HAP-1 (cell line): ENCODE measurements around the gene CD300LG.

Source experiments
- DNase-seq, 2 experiments: peaks; one replicate each; pipeline ENCODE4 v3.0.0-alpha.2; 2016 to 2020; ENCODE audit warnings: low spot score in 2 of 2
- H3K27me3 ChIP-seq: fragments of 250-450 bp; sonication (Bioruptor Pico); 2 replicates; pipeline ENCODE4 v1.5.1; 2020; ENCODE audit warnings: low read depth, mild to moderate bottlenecking, moderate library complexity
- H3K36me3 ChIP-seq: fragments of 250-450 bp; sonication (Bioruptor Pico); replicated peaks from 2 replicates; pipeline ENCODE4 v1.5.1; 2020; ENCODE audit warnings: mild to moderate bottlenecking
- H3K4me1 ChIP-seq: fragments of 250-450 bp; sonication (Bioruptor Pico); 2 replicates; pipeline ENCODE4 v1.5.1; 2020; ENCODE audit warnings: mild to moderate bottlenecking
- H3K4me3 ChIP-seq: fragments of 250-450 bp; sonication (Bioruptor Pico); 2 replicates; pipeline ENCODE4 v1.5.1; 2020; ENCODE audit warnings: mild to moderate bottlenecking, moderate library complexity
- H3K9me3 ChIP-seq: fragments of 250-450 bp; sonication (Bioruptor Pico); 2 replicates; pipeline ENCODE4 v1.5.1; 2020; ENCODE audit warnings: mild to moderate bottlenecking, moderate library complexity
- in situ Hi-C: fragments of 300-500 bp; cut with MboI; formaldehyde crosslinking; loops from 3 replicates; pipeline ENCODE4 v1.14.3; 2020; ENCODE audit warnings: low sequenced_read_pairs, inconsistent platforms, mixed read lengths

The CD300LG gene

DNA sequence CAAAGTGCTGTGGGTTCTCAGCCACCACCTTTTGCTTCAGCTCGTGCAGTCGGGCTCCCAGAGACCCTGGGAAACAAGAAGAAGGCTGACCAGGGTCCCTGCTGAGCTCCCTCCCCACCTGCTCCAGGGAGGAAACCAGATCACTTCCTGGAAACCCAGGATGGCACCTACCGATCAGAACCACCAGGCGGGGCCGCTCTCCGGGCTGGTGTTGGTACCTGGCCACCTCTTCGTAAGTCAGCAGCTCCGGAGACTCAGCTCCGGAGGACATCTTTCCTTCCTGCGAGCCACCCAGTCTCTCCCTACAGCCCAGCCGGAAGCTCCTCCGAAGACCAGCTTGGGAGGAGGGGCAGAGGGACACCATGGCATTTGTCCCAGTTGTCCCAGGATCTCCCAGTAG is 33.0 kb upstream of the CD300LG start:
- Histone ChIP-seq H3K4me3 (no peak overlapping the region), H3K36me3 (peaks cover 15% of the 10 kb centered on the region), H3K27me3 (no peaks in the 10 kb centered on the region), H3K4me1 (no peaks in the 10 kb centered on the region), H3K9me3 (no peaks in the 10 kb centered on the region)
- in situ Hi-C loops: no loop called here
- DNase-seq: no peak

DNA sequence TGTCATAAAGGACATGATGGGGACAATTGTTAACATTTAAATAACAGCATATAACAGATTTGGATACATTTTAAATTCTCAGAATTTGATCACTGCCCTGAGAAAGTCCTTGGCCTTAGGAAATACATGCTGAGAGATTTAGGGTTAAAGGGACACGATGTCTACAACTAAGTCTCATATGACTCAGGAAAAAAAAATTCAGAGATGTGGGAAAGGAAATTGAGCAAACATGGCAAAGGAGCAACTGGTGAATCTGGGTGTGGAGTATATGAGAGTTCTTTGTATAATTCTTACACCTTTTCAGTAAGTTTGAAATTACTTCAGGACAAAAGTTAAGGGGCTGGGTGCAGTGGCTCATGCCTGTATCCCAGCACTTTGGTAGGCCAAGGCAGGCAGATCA is 32.3 kb upstream of the CD300LG start:
- no peak for DNase-seq
- in situ Hi-C loops: no loop called here
- Histone ChIP-seq H3K9me3 (no peaks in the 10 kb centered on the region), H3K4me3 (no peak overlapping the region), H3K27me3 (no peaks in the 10 kb centered on the region), H3K36me3 (peaks cover 12% of the 10 kb centered on the region), H3K4me1 (no peaks in the 10 kb centered on the region)

DNA sequence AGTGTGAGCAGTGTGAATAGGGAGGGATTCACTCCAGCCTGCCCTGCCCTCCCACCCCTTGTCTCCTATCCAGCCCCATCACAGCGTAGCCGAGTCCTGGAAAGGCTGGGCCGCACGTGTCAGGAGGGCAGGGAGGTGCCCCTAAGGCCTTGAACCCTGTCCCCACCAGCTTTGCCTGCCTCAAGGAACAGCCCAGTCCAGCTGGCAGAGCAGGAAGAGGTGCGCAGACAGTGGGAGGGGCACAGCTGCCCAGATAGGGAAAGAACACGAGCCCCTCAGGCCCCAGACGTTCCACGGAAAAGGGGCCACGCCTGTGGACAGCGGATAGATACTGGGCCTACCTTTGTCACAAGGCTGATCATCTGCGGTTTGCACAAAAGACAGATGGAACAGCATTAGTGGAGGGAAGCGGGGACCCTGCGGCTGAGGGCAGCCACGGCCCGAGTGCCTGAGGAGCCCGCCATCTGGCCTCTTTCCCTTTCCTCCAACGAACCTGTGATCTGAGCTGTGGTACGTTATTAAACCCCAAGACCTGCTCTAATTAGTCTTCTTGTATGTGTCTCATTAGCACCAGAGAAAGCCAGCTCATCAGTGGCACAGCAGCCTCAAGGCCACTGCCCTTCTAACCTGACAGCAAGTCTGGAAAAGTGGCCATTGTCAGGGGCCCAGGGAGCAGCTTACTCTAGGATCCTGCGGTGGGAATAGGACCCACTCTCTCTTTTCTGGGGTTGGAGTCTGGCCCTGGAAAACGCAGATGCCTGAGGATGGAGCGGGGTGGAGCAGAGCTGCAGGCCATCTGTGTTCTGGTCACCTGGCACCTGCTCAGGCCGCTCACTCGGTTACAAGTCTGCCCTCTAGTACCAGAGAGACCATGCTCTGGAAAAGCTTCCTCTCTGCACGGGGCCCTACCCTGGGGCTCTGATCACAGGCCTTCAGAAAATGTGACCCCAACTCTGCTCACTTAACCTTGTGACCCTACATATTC is 30.3 kb upstream of the CD300LG start:
- Histone ChIP-seq H3K9me3 (no peaks in the 10 kb centered on the region), H3K27me3 (no peaks in the 10 kb centered on the region), H3K36me3 (peaks cover 14% of the 10 kb centered on the region), H3K4me1 (no peaks in the 10 kb centered on the region), H3K4me3 (no peak overlapping the region)
- in situ Hi-C loops: no loop called here
- no peak for DNase-seq

DNA sequence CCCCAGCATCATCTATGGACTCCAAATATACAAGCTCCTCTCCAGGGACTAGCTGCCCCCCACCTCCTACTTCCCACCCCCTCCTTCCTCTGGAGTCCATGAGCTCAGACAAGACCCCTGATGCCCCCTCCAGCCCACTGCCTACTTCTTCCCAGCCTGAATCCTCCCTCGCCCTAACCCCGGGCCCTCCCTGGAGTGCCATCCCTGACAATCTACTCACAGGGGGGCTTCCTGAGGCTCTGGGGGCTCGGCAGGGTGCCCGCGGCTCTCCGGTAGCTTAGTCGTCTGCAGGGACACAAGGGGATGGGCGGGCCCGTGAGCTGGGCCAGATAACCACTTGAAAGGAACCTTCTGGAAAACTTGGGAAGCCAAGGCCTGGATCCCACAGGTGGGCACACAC is 29.1 kb upstream of the CD300LG start:
- in situ Hi-C loops: no loop called here
- Histone ChIP-seq H3K36me3 (peaks cover 14% of the 10 kb centered on the region), H3K4me3 (no peak overlapping the region), H3K27me3 (no peaks in the 10 kb centered on the region), H3K4me1 (no peaks in the 10 kb centered on the region), H3K9me3 (no peaks in the 10 kb centered on the region)
- no peak for DNase-seq

DNA sequence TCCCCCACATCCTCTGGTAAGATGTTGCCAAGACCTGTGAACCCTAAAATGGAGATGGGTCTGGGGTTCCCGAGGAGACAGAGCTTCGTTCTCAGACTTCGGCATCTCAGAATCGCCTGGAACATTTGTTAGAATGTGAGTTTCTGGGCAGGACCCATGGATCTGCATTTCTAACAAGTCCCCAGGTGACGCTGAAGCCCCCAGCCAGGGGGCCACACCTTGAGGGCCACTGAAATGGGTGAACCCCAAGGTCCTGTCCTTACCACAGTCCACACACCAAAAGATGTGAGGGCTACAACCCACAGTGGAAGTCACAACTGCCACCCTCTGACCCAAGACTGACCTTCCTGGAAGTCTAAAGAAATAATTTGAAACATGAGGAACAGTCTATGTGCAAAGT is 28.0 kb upstream of the CD300LG start:
- no peaks in the 10 kb centered on the region for H3K9me3 ChIP-seq
- H3K36me3 ChIP-seq: peaks cover 11% of the 10 kb centered on the region
- DNase-seq: no peak
- no peaks in the 10 kb centered on the region for H3K27me3 ChIP-seq
- in situ Hi-C loops: no loop called here
- H3K4me1 ChIP-seq: no peaks in the 10 kb centered on the region
- no peak overlapping the region for H3K4me3 ChIP-seq

DNA sequence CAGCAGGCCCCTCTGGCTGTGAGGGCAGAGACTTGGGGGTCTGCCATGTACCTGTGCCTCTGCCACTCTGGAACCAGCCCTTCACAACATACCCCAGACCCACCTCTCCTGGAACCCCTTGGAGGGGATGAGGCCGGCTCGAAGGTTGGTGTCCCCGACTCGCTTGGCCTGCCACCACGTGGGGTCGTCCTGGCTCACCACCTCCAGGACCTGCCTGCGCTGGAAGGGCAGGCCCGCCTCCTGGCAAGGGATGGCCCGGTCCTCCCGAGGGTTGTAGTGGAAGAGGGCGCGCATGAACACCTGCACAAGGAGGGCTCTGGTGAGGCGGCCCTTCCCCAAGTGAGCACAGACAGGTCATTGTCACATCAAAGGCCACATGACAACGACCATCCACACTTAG is 26.2 kb upstream of the CD300LG start:
- no peaks in the 10 kb centered on the region for H3K9me3 ChIP-seq
- no peak for DNase-seq
- H3K27me3 ChIP-seq: no peaks in the 10 kb centered on the region
- in situ Hi-C loops: no loop called here
- H3K4me3 ChIP-seq: no peak overlapping the region
- H3K36me3 ChIP-seq: peaks cover 12% of the 10 kb centered on the region
- H3K4me1 ChIP-seq: no peaks in the 10 kb centered on the region

DNA sequence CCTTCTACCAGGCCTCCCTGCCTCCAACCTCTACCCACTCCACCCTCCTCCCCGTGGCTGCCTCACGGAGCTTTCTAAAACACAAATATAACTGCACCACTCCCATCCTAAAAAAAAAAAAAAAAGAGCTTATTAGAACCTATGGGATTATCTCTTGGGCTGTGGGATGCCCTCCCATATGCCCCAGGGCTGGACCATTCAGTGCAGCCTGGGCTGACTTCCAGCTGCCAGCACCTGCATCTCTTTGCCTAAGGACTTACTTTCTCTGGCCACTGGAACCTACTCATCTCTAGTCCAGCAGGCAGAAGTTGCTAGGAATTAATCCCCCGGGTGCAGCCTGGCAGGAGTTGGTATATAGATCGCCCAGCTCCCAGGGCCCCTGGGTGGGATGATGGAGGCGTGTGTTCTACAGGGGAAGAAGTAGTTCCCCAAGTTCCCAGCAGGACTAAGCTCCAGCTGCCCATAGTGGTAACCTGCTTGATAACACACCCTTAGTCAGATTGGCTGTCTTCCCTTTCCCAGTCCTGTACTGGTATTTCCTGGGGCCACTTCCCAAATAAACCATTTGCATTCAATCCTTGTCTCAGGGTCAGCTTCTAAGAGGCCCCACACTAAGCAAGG is 24.3 kb upstream of the CD300LG start:
- no peak for DNase-seq
- in situ Hi-C loops: no loop called here
- Histone ChIP-seq H3K4me3 (no peak overlapping the region), H3K4me1 (no peaks in the 10 kb centered on the region), H3K36me3 (peaks cover 17% of the 10 kb centered on the region), H3K9me3 (no peaks in the 10 kb centered on the region), H3K27me3 (no peaks in the 10 kb centered on the region)

DNA sequence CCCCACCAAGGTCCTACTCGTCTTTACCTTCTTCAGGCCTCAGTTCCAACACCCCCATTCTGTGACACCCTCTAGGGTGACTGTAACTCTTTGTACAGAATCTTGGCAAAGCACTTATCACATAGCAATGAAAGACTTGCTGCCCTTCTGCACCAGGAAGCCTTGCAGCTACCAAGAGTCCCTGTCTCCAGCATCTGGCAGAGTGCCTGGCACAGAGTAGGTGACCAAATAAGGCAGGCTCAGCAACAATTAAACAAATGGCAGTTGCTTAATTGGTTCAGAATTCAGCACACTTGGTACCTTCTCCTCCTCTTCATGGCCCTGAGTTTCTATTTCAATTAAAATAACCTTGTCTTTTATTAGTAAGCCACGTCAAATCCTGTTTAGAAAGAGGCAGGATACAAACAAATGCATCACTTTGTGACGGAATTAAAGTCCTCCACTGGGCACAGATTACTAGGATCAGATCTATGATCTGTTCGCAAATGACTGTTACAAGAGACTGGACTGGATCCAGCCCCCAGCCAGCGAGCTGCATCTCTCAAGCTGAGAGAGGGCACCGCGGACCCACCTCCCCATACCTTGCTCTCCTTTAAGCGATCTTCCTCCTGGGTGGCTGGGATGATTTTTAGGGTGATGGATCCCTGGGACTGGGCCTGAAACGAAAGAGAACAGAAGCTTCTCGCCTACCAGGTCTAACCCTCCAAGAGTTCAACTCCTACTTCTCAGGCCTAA is 23.5 kb upstream of the CD300LG start:
- no peaks in the 10 kb centered on the region for H3K27me3 ChIP-seq
- in situ Hi-C loops: no loop called here
- peaks cover 21% of the 10 kb centered on the region for H3K36me3 ChIP-seq
- no peak for DNase-seq
- H3K9me3 ChIP-seq: no peaks in the 10 kb centered on the region
- H3K4me3 ChIP-seq: no peak overlapping the region
- no peaks in the 10 kb centered on the region for H3K4me1 ChIP-seq

DNA sequence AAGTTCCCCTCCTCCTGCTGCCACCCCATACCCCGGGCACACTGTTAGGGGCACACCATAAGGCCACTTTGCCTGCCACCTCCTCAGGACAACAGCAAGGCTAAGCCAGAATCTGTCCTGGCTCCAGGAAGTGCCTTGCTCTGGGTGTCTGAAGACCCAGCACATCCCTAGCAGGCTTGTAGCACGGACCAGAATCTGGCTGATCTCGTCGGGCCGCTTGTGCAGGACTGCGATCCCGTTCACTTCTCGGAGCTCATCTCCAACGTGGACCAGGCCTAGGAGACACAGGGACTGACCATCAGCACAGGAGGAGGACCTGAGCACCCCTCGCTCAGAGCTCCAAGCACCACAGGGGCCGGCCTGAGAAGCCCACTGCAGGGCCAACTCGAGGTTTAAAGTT is 21.4 kb upstream of the CD300LG start:
- Histone ChIP-seq H3K27me3 (no peaks in the 10 kb centered on the region), H3K4me1 (no peaks in the 10 kb centered on the region), H3K36me3 (peaks cover 25% of the 10 kb centered on the region), H3K4me3 (no peak overlapping the region), H3K9me3 (no peaks in the 10 kb centered on the region)
- in situ Hi-C loops: no loop called here
- no peak for DNase-seq

DNA sequence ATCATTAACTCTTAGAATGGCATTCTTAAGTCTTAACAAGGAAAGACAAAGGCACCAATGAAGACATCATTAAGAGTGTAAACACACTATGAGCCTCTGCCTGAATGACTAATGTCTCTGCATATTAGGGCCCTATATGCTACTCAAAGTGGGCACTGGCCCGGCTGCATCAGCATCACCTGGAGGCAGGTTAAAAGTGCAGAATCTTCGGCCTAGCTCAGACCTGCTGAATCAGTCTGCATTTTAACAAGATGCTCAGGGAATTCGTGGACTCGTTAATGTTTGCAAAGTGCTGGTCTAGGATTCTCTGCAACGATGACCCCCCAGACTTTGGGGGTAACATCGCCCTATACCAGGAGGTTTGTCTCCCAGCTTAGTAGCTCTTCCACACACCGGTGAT is 20.8 kb upstream of the CD300LG start:
- H3K36me3 ChIP-seq: peaks cover 23% of the 10 kb centered on the region

DNA sequence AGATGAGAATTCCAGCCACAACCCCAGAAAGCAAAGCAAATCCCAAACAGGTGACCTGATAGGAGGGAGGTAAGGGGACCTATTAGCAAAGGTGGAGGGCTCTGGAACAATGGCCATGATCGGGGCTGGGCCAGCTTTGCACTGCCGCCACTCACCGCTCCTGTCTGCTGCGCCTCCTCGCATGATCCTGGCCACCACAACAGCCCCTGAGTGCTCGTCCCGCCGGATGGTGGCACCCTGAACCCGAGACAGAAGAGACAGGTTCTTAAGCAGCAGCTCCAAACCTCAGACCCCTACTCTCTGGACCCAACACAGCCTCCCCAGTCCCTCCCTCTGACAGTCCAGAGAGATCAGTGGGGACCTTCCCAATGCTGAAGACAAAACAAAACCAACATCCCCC is 19.4 kb upstream of the CD300LG start:
- peaks cover 5% of the 10 kb centered on the region; the same call in 1 of the 2 replicates for H3K4me1 ChIP-seq
- H3K27me3 ChIP-seq: no peaks in the 10 kb centered on the region
- H3K9me3 ChIP-seq: no peaks in the 10 kb centered on the region
- no peak for DNase-seq
- in situ Hi-C loops: no loop called here
- H3K36me3 ChIP-seq: peaks cover 21% of the 10 kb centered on the region
- no peak overlapping the region for H3K4me3 ChIP-seq

More for the DNA sequence above, 20.8 kb upstream of the CD300LG start:
- H3K4me1 ChIP-seq: no peaks in the 10 kb centered on the region
- no peak for DNase-seq
- H3K9me3 ChIP-seq: no peaks in the 10 kb centered on the region
- in situ Hi-C loops: no loop called here
- no peaks in the 10 kb centered on the region for H3K27me3 ChIP-seq
- no peak overlapping the region for H3K4me3 ChIP-seq

DNA sequence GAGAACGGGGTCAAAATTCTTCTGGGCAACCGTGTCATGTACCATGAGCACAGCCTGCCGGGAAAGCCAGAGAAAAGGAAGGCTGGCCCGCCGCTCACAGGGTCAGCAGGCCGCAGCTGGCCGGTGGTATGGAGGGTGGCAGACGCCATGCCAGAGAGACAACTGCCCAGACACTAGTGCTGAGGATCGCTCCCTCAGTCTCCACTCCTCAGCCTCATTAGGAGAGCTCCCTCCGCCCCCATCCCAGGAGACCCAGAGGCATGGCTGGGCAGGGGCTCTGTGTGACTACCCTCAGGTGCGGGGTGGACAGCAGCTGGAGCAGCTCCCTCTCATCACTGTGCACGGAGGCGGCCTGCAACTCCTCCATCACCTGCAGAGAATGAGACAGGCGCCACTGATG is 17.2 kb upstream of the CD300LG start:
- Histone ChIP-seq H3K4me3 (no peak overlapping the region), H3K4me1 (peaks cover 7% of the 10 kb centered on the region; the same call in 1 of the 2 replicates), H3K36me3 (peaks cover 21% of the 10 kb centered on the region), H3K9me3 (no peaks in the 10 kb centered on the region), H3K27me3 (no peaks in the 10 kb centered on the region)
- in situ Hi-C loops: no loop called here
- DNase-seq: no peak

DNA sequence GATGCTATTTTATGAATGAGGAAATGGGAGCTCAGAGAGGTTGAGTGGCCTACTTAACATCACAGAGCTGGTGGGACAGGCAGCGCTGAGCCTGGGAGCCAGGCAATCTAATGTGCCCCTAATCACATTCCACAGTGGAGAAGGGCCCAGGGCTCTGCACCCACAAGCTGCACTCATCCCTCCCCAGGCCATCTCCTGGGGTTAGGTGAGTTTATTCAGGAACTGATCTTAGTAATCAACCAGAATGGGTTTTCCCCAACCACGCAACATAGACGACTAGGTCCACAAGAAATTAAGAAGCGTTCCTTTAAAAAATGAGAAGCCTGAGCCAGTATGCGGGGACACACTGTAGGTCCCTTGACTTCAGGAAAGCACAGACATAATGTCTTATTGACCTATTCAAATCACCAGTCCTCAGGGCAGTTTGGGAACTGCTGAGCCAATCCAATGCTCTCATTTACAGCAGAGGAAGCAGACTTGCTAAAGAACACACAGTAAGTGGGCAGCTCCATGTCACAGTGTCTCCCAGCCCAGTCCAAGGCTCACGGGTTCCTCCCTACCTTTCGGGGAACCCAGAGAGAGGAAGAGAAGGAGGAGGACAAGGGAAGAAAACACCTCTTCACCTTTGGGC is 16.4 kb upstream of the CD300LG start:
- Histone ChIP-seq H3K4me3 (no peak overlapping the region), H3K4me1 (peaks cover 7% of the 10 kb centered on the region; the same call in 1 of the 2 replicates), H3K36me3 (peaks cover 14% of the 10 kb centered on the region), H3K9me3 (no peaks in the 10 kb centered on the region), H3K27me3 (no peaks in the 10 kb centered on the region)
- DNase-seq: no peak
- in situ Hi-C loops: no loop called here
